Hindlimb muscle (tissue), 1 donor: Measurements from ENCODE around the gene VIPR2. TPM values are rescaled to one million over a fixed set of nuclear protein-coding genes. Genes with fewer than 3 reads are reported as not detected.

Experiments
- DNase-seq: peaks from one replicate; pipeline ENCODE4 v3.0.0-alpha.2; 2013
- polyA plus RNA-seq: library from polyadenylated mRNA; unstranded; fragments of 120-200 nt; gene quantifications from one replicate; pipeline ENCODE4 v1.2.1, GENCODE V29; 2013; ENCODE audit not compliant: insufficient read length

Gene VIPR2
- polyA plus RNA-seq, 1 donor, result 12.1 TPM

GRCh38 chr7:159036916-159037605 lies 107.6 kb downstream of the VIPR2 start:
- DNase-seq, result no peak

GRCh38 chr7:159035571-159036073 lies 109.0 kb downstream of the VIPR2 start:
- no peak for DNase-seq

GRCh38 chr7:159034988-159035387 lies 109.7 kb downstream of the VIPR2 start:
- DNase-seq, result no peak

- DNase-seq, result no peak
These were observed 110.3 kb downstream of the VIPR2 start for GRCh38 chr7:159034394-159034793.

- no peak for DNase-seq
These were observed 110.7 kb downstream of the VIPR2 start for GRCh38 chr7:159033956-159034355.

GRCh38 chr7:159033473-159033825 lies 111.2 kb downstream of the VIPR2 start:
- no peak for DNase-seq

GRCh38 chr7:159032753-159033472 lies 111.8 kb downstream of the VIPR2 start:
- no peak for DNase-seq

GRCh38 chr7:159032322-159032721 lies 112.3 kb downstream of the VIPR2 start:
- no peak for DNase-seq

- DNase-seq, result no peak
These were observed 112.9 kb downstream of the VIPR2 start for GRCh38 chr7:159031750-159032149.

GRCh38 chr7:159031135-159031701 lies 113.4 kb downstream of the VIPR2 start:
- DNase-seq, result no peak

- no peak for DNase-seq
These were observed 114.1 kb downstream of the VIPR2 start for GRCh38 chr7:159030490-159031134.

GRCh38 chr7:159028508-159029401 lies 115.9 kb downstream of the VIPR2 start:
- no peak for DNase-seq

GRCh38 chr7:159027789-159028507 lies 116.7 kb downstream of the VIPR2 start:
- DNase-seq, result no peak

- DNase-seq, result no peak
These were observed 117.4 kb downstream of the VIPR2 start for GRCh38 chr7:159027056-159027788.

GRCh38 chr7:159026271-159027055 lies 118.2 kb downstream of the VIPR2 start:
- DNase-seq, result no peak

GRCh38 chr7:159025161-159025779 lies 119.4 kb downstream of the VIPR2 start:
- DNase-seq, result no peak

- DNase-seq, result no peak
These were observed 120.3 kb downstream of the VIPR2 start for GRCh38 chr7:159024280-159024951.

- DNase-seq, result no peak
These were observed 120.9 kb downstream of the VIPR2 start for GRCh38 chr7:159023746-159024145.

- no peak for DNase-seq
These were observed 121.5 kb downstream of the VIPR2 start for GRCh38 chr7:159023206-159023605.
